Measurements from ENCODE around the gene DALRD3. TPM values are rescaled to one million over a fixed set of nuclear protein-coding genes. Genes with fewer than 3 reads are reported as not detected.
"Not testable (repeated sequence)": the region's sequence is repeated elsewhere in the genome, so short reads cannot be mapped to it uniquely, and the experiment has no call there.

DALRD3 gene
- polyA plus RNA-seq, 1 of the 3 experiments (the other 2 are of a cell fraction), result 82.7 TPM

DNA sequence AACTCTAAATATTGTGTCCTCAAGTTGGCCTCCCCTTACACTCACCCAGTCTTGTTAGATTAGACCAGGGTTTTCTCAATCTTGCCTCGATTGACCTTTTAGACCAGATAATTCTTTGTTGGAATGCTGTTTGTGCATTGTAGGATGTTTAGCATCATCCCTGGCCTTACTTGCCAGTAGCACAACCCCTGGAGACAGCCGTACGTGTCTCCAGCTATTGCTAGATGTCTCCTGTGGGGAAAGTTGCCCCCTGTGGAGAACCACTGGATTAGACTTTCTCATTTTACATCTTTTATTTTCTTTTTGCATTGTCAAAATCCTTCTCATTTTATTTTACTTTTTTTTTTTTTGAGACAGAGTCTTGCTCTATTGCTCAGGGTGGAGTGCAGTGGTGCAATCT lies 9.0 kb downstream of the DALRD3 start (continued):
- TF ChIP-seq SIN3A (IDR thresholded peaks at IDR 0.05; ENCODE audit: borderline replicate concordance, low read depth, low read length), result no peak
- no peak for TF ChIP-seq TEAD4 (IDR thresholded peaks at IDR 0.05; ENCODE audit: borderline replicate concordance, insufficient read depth)
- TF ChIP-seq FOXJ3 (CRISPR knock-in tag; IDR thresholded peaks at IDR 0.05), result no peak
- TF ChIP-seq CTCF (IDR thresholded peaks at IDR 0.05), result no peak
- TF ChIP-seq RFX5 (IDR thresholded peaks at IDR 0.05; ENCODE audit: low read length), result no peak
- TF ChIP-seq, protein P1, sequence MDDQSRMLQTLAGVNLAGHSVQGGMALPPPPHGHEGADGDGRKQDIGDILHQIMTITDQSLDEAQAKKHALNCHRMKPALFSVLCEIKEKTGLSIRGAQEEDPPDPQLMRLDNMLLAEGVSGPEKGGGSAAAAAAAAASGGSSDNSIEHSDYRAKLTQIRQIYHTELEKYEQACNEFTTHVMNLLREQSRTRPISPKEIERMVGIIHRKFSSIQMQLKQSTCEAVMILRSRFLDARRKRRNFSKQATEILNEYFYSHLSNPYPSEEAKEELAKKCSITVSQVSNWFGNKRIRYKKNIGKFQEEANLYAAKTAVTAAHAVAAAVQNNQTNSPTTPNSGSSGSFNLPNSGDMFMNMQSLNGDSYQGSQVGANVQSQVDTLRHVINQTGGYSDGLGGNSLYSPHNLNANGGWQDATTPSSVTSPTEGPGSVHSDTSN (IDR thresholded peaks at IDR 0.05), result no peak
- TF ChIP-seq RCOR1 (IDR thresholded peaks at IDR 0.05; ENCODE audit: low read length), result no peak
- no peak for TF ChIP-seq ELF1 (IDR thresholded peaks at IDR 0.05)
- TF ChIP-seq RAD21 (IDR thresholded peaks at IDR 0.05; ENCODE audit: low read length), result no peak
- no peak for TF ChIP-seq GATA2 (CRISPR knock-in tag; IDR thresholded peaks at IDR 0.05)
- TF ChIP-seq TAF1 (IDR thresholded peaks at IDR 0.05; ENCODE audit: borderline replicate concordance, low read depth, low read length), result no peak

GRCh38 chr3:49008627-49009026 lies 9.8 kb downstream of the DALRD3 start:
- ChIA-PET CTCF (interaction anchor here (0.8 to 4.4 kb wide), 6 partner anchors 9 to 86 kb away, joined by 3 to 39 read pairs (median 12); partner anchors contain the start of genes DALRD3, NDUFAF3, P4HTM and QRICH1), POLR2A (interaction anchor here (2.7 to 4.4 kb wide), 4 partner anchors 8 to 20 kb away, joined by 14 to 80 read pairs (median 45); partner anchors contain the start of genes DALRD3, IMPDH2 and NDUFAF3)
- Histone ChIP-seq H3K9ac (peak overlapping the region; percentile 100), H3K4me2 (peak overlapping the region; percentile 100), H4K20me1 (ENCODE audit: insufficient read depth) (peaks cover 55% of the 10 kb centered on the region), H3K27ac (ENCODE audit: low read depth in 2 of 2, low read length in 1 of 2) (peak overlapping the region in 1 of 2 experiments; percentile 38; a peak in 2 of 4 replicates), H3K4me3 (ENCODE audit: low read depth in 2 of 2, low read length in 1 of 2) (peak overlapping the region; percentile 78 to 97), H3K36me3 (replicated peaks in 1 of 2; ENCODE audit: control insufficient read depth in 1 of 2, insufficient read depth in 2 of 2, low read length in 1 of 2) (peaks cover 4 to 24% of the 10 kb centered on the region in 2 experiments), H3K4me1 (ENCODE audit: control insufficient read depth in 1 of 2, insufficient read depth in 2 of 2, low read depth in 1 of 2, low read length in 1 of 2) (peaks cover 0 to 18% of the 10 kb centered on the region in 2 experiments; a peak in 2 of 4 replicates), H3K79me2 (ENCODE audit: insufficient read depth) (peaks cover 72% of the 10 kb centered on the region)
- WGBS (ENCODE audit: low lambda C conversion rate), result 96% methylated on average over 5 of the region's 5 CpGs
- not testable (repeated sequence) for H3K9me2 ChIP-seq; H3K9me3 ChIP-seq; H2AFZ ChIP-seq (ENCODE audit: low read depth); DNase-seq; H3K27me3 ChIP-seq (ENCODE audit: insufficient read depth); H3F3A ChIP-seq (replicated peaks; ENCODE audit: insufficient read depth)

Data from SK-N-SH (cell line).